Esophagus squamous epithelium (tissue), 4 donors: Measurements from ENCODE around the gene CACNB4.

Experiments
- POLR2A ChIP-seq, 4 donors: fragments of 450-650 bp; IDR thresholded peaks; one replicate each; pipeline ENCODE4 v1.6.1; 2017; ENCODE audit warnings: antibody characterized with exemption in 4 of 4, mild to moderate bottlenecking in 4 of 4, moderate library complexity in 3 of 4
- TF ChIP-seq, protein P1 (sequence below), 6 experiments: fragments of 450-650 bp in 4 of 6; fragments of 200-600 bp in 2 of 6; sonication (generic) in 2 of 6; IDR thresholded peaks; one replicate each; pipeline ENCODE4 v1.5.1; 2016 to 2019; ENCODE audit warnings: antibody characterized with exemption in 6 of 6, mild to moderate bottlenecking in 4 of 6, moderate library complexity in 4 of 6

DNA sequence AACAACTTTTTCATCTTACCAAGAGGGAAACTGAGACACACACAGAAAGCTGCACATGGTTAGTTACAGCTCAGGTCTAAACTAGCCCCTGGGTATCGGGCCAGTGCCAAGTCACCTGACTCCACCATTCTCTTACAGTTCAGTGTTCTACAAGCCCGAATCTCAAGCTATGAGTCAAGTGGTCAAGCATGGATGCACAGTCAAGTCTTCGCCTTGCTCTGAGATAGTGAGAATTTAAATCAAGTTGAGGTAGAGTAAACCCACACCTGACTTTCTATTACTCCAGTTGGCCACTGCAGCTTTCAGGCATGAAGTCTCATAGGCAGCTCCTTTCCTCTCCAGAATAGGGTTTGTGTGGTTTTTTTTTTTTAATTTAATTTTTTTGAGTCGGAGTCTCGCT is 236.1 kb downstream of the CACNB4 start:
- TF ChIP-seq, protein P1, sequence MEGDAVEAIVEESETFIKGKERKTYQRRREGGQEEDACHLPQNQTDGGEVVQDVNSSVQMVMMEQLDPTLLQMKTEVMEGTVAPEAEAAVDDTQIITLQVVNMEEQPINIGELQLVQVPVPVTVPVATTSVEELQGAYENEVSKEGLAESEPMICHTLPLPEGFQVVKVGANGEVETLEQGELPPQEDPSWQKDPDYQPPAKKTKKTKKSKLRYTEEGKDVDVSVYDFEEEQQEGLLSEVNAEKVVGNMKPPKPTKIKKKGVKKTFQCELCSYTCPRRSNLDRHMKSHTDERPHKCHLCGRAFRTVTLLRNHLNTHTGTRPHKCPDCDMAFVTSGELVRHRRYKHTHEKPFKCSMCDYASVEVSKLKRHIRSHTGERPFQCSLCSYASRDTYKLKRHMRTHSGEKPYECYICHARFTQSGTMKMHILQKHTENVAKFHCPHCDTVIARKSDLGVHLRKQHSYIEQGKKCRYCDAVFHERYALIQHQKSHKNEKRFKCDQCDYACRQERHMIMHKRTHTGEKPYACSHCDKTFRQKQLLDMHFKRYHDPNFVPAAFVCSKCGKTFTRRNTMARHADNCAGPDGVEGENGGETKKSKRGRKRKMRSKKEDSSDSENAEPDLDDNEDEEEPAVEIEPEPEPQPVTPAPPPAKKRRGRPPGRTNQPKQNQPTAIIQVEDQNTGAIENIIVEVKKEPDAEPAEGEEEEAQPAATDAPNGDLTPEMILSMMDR (IDR thresholded peaks at IDR 0.05): no peak
- TF ChIP-seq POLR2A (IDR thresholded peaks at IDR 0.05): no peak
